SH-SY5Y (cell line): ENCODE data around the gene MDM1.

Experiments used
- GATA2 ChIP-seq: IDR thresholded peaks from 2 replicates; pipeline ENCODE4 v1.6.1; 2011; ENCODE audit warnings: mild to moderate bottlenecking, low read depth, low read length
- GATA3 ChIP-seq: IDR thresholded peaks from 2 replicates; pipeline ENCODE4 v1.6.1; 2011; ENCODE audit warnings: low read depth, mild to moderate bottlenecking, low read length, moderate library complexity

DNA sequence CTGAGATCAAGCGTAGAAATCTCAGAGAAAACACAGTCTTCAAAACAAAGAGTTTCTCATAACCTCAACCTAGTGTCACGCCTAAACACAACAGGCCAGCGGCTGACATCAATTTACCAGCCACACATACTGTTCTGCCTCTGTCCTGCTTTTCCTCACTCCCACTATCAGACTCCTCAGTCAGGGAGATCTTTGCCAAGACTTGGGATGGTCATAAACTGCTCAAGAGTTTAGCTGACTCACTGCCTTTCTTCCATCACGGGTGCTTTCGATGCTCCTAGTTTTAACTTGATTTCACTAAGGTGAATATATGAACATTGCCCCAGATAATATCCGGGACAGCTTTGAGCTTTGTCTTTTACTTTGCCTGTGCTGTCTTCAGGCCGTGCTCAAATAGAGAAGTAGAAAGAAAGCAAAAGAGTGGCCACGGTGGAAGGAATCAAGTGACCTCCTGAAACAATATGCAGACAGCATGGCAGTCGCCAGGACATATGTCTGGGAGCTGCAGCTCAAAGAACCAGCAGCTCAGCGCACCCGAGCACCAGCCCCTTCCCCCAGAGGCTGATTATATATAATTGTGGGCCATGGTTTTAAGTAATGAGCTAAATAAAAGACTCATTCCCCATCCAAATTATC, 12.1 kb downstream of the MDM1 start:
- TF ChIP-seq GATA2 (no peak), GATA3 (no peak)
